Panc1 (cell line): ENCODE measurements around the gene TECPR1. TPM values are rescaled to one million over a fixed set of nuclear protein-coding genes. Genes with fewer than 3 reads are reported as not detected.

Experiments used
- ATAC-seq: fragments of 200-7000 bp; cut with Tn5 transposase; 2 replicates; pipeline ENCODE4 v1.9.1; 2020; ENCODE audit warnings: mild to moderate bottlenecking, moderate library complexity
- BruUV-seq: library from RNA; stranded (reverse); fragments of 400-500 nt; replicated peaks from 2 replicates; lab custom pipeline; 2021; lab: Mats Ljungman, UMichigan
- CTCF ChIA-PET: fragments of 300-600 bp; sonication (Branson Sonifier 250); formaldehyde crosslinking; loops from one replicate; lab custom pipeline; 2022; ENCODE audit warnings: antibody characterized with exemption; lab: Charles Lee
- POLR2A ChIA-PET: fragments of 300-600 bp; sonication (Branson Sonifier 250); formaldehyde crosslinking; loops from one replicate; lab custom pipeline; 2022; ENCODE audit warnings: antibody characterized with exemption; lab: Charles Lee
- DNase-seq: peaks from one replicate; pipeline ENCODE4 v3.0.0-alpha.2; 2010; ENCODE audit warnings: low read depth, low spot score
- H3K27ac ChIP-seq: 2 replicates; pipeline ENCODE4 v1.5.1; 2011; ENCODE audit warnings: mild to moderate bottlenecking, low read length, inconsistent platforms
- H3K27me3 ChIP-seq: fragments of 200-500 bp; sonication (Bioruptor generic); 2 replicates; pipeline ENCODE4 v1.6.0; 2014; ENCODE audit warnings: low read length, inconsistent platforms; ENCODE audit not compliant: control insufficient read depth, insufficient read depth
- H3K36me3 ChIP-seq: fragments of 200-500 bp; sonication (Bioruptor generic); 2 replicates; pipeline ENCODE4 v1.5.1; 2014; ENCODE audit warnings: inconsistent platforms, mild to moderate bottlenecking, low read length, moderate library complexity; ENCODE audit not compliant: control insufficient read depth, insufficient read depth
- H3K4me1 ChIP-seq: 2 replicates; pipeline ENCODE4 v1.5.1; 2011; ENCODE audit warnings: inconsistent platforms, mild to moderate bottlenecking, low read length, moderate library complexity; ENCODE audit not compliant: control insufficient read depth, insufficient read depth
- H3K4me3 ChIP-seq, 2 experiments: 2 replicates each; pipeline ENCODE4 v1.5.1; 2011 to 2012; ENCODE audit warnings: low read depth in 2 of 2, low read length in 2 of 2, mild to moderate bottlenecking in 2 of 2, inconsistent platforms in 1 of 2, moderate library complexity in 1 of 2
- H3K9me3 ChIP-seq: fragments of 200-500 bp; sonication (Bioruptor generic); 2 replicates; pipeline ENCODE4 v1.5.1; 2014; ENCODE audit warnings: low read depth, mild to moderate bottlenecking, inconsistent platforms, low read length, moderate library complexity; ENCODE audit not compliant: control insufficient read depth, insufficient read depth
- POLR2AphosphoS5 ChIP-seq: IDR thresholded peaks from 2 replicates; pipeline ENCODE4 v1.6.1; 2012; ENCODE audit warnings: mild to moderate bottlenecking, low read depth, low read length, moderate library complexity
- SIN3A ChIP-seq: IDR thresholded peaks from 2 replicates; pipeline ENCODE4 v1.6.1; 2012; ENCODE audit warnings: low read depth, mild to moderate bottlenecking, low read length, moderate library complexity, borderline replicate concordance; ENCODE audit not compliant: insufficient read depth
- TCF7L2 ChIP-seq: IDR thresholded peaks from 2 replicates; pipeline ENCODE4 v1.6.1; 2011; ENCODE audit warnings: mild to moderate bottlenecking, low read depth, low read length, inconsistent platforms
- in situ Hi-C: cut with HindIII; loops from 2 replicates; pipeline ENCODE4 v1.10.0; 2016; ENCODE audit warnings: low sequenced_read_pairs, low pct_unique_long_range_greater_than_20kb
- intact Hi-C: fragments of 100-400 bp; cut with micrococcal nuclease; formaldehyde crosslinking; loops from one replicate; pipeline ENCODE4 v1.10.0; 2022; ENCODE audit not compliant: unreplicated experiment
- total RNA-seq: library from RNA; stranded (reverse); gene quantifications from one replicate; pipeline ENCODE4 v1.2.1, GENCODE V29; 2021; ENCODE audit not compliant: unreplicated experiment
- TF ChIP-seq, protein P1 (sequence below): fragments of 450-650 bp; IDR thresholded peaks from 2 replicates; pipeline ENCODE4 v1.5.1; 2017; ENCODE audit warnings: mild to moderate bottlenecking
- TF ChIP-seq, protein P2 (sequence below), 2 experiments: IDR thresholded peaks; 2 replicates each; pipeline ENCODE4 v1.6.1; 2011 to 2012; ENCODE audit warnings: low read depth in 2 of 2, control low read depth in 1 of 2, low read length in 1 of 2, mild to moderate bottlenecking in 1 of 2, moderate library complexity in 1 of 2; ENCODE audit not compliant: insufficient read depth in 1 of 2

TECPR1 gene
- total RNA-seq, 1 experiment from 2014 or later: 21.0 TPM

DNA sequence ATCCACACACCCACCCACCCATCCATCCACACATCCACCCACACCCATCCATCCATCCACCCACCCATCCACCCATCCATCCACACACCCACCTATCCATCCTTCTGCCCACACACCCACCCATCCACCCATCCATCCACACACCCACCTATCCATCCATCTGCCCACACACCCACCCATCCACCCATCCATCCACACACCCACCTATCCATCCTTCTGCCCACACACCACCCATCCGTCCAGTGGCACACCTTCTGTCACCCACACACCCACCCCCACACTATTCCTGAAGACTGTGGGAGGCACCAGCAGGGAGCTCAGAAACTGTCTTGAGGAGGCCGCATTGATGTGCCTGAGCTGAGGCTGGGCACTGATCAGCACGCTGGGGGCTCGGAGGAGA is 9.1 kb downstream of the TECPR1 start:
- in situ Hi-C loops: no loop called here
- ATAC-seq: no peak

DNA sequence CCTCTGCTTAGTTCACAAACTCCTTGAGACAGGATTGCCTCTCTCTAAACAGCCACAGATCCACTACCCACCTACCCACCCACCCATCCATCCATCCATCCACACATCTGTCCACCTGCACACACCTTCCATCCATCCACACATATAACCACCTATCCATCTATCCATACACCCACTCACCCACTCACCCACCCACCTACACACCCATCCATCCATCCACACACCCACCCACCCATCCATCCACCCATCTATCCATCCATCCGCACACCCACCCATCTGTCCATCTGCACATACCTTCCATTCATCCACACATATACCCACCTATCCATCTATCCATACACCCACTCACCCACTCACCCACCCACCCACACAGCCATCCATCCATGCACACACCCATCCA is 9.7 kb downstream of the TECPR1 start:
- ATAC-seq: no peak
- no peaks in the 10 kb centered on the region for H3K36me3 ChIP-seq
- TF ChIP-seq, protein P1, sequence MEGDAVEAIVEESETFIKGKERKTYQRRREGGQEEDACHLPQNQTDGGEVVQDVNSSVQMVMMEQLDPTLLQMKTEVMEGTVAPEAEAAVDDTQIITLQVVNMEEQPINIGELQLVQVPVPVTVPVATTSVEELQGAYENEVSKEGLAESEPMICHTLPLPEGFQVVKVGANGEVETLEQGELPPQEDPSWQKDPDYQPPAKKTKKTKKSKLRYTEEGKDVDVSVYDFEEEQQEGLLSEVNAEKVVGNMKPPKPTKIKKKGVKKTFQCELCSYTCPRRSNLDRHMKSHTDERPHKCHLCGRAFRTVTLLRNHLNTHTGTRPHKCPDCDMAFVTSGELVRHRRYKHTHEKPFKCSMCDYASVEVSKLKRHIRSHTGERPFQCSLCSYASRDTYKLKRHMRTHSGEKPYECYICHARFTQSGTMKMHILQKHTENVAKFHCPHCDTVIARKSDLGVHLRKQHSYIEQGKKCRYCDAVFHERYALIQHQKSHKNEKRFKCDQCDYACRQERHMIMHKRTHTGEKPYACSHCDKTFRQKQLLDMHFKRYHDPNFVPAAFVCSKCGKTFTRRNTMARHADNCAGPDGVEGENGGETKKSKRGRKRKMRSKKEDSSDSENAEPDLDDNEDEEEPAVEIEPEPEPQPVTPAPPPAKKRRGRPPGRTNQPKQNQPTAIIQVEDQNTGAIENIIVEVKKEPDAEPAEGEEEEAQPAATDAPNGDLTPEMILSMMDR: no peak
- TF ChIP-seq, protein P2, sequence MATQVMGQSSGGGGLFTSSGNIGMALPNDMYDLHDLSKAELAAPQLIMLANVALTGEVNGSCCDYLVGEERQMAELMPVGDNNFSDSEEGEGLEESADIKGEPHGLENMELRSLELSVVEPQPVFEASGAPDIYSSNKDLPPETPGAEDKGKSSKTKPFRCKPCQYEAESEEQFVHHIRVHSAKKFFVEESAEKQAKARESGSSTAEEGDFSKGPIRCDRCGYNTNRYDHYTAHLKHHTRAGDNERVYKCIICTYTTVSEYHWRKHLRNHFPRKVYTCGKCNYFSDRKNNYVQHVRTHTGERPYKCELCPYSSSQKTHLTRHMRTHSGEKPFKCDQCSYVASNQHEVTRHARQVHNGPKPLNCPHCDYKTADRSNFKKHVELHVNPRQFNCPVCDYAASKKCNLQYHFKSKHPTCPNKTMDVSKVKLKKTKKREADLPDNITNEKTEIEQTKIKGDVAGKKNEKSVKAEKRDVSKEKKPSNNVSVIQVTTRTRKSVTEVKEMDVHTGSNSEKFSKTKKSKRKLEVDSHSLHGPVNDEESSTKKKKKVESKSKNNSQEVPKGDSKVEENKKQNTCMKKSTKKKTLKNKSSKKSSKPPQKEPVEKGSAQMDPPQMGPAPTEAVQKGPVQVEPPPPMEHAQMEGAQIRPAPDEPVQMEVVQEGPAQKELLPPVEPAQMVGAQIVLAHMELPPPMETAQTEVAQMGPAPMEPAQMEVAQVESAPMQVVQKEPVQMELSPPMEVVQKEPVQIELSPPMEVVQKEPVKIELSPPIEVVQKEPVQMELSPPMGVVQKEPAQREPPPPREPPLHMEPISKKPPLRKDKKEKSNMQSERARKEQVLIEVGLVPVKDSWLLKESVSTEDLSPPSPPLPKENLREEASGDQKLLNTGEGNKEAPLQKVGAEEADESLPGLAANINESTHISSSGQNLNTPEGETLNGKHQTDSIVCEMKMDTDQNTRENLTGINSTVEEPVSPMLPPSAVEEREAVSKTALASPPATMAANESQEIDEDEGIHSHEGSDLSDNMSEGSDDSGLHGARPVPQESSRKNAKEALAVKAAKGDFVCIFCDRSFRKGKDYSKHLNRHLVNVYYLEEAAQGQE (IDR thresholded peaks at IDR 0.05; ENCODE audit: insufficient read depth in 1 of 2, low read depth in 2 of 2, low read length in 1 of 2): no peak
- no peak for TF ChIP-seq POLR2AphosphoS5
- no peak for TF ChIP-seq TCF7L2
- TF ChIP-seq SIN3A: no peak
- BruUV-seq: no TSS peak
- H3K27ac ChIP-seq: no peak overlapping the region
- H3K27me3 ChIP-seq: no peaks in the 10 kb centered on the region
- POLR2A ChIA-PET: no interaction called here
- no peak overlapping the region for H3K4me3 ChIP-seq
- no peaks in the 10 kb centered on the region for H3K9me3 ChIP-seq
- no peak for DNase-seq
- CTCF ChIA-PET: no interaction called here
- in situ Hi-C loops (no loop called here), intact Hi-C loops (no loop called here)
- no peaks in the 10 kb centered on the region for H3K4me1 ChIP-seq

More for the DNA sequence above, 9.1 kb downstream of the TECPR1 start:
- intact Hi-C loops: no loop called here
- Histone ChIP-seq H3K27ac (no peak overlapping the region), H3K36me3 (no peaks in the 10 kb centered on the region), H3K4me1 (no peaks in the 10 kb centered on the region), H3K9me3 (no peaks in the 10 kb centered on the region), H3K4me3 (no peak overlapping the region), H3K27me3 (no peaks in the 10 kb centered on the region)
- no peak for DNase-seq
- TF ChIP-seq, protein P2 (IDR thresholded peaks at IDR 0.05; ENCODE audit: insufficient read depth in 1 of 2, low read depth in 2 of 2, low read length in 1 of 2): no peak
- TF ChIP-seq SIN3A (no peak), POLR2AphosphoS5 (no peak), TCF7L2 (no peak)
- TF ChIP-seq, protein P1: no peak
- CTCF ChIA-PET: no interaction called here
- POLR2A ChIA-PET: no interaction called here
- no TSS peak for BruUV-seq
